Osteocyte (in vitro differentiated cells): Measurements from ENCODE around the gene ZNF438. TPM values are rescaled to one million over a fixed set of nuclear protein-coding genes. Genes with fewer than 3 reads are reported as not detected.

Experiments
- DNase-seq: peaks from one replicate; pipeline ENCODE4 v3.0.0; 2021; ENCODE audit warnings: mixed read lengths; ENCODE audit not compliant: unreplicated experiment; ENCODE audit errors: extremely low spot score
- H3K27ac Mint-ChIP-seq: one replicate; pipeline ENCODE4 v1.8.0; 2021; ENCODE audit warnings: mild to moderate bottlenecking, mixed read lengths; ENCODE audit not compliant: unreplicated experiment
- H3K27me3 Mint-ChIP-seq: one replicate; pipeline ENCODE4 v1.8.0; 2021; ENCODE audit warnings: mixed read lengths; ENCODE audit not compliant: unreplicated experiment
- H3K36me3 Mint-ChIP-seq: one replicate; pipeline ENCODE4 v1.8.0; 2021; ENCODE audit warnings: mixed read lengths; ENCODE audit not compliant: unreplicated experiment
- H3K4me1 Mint-ChIP-seq: one replicate; pipeline ENCODE4 v1.8.0; 2021; ENCODE audit warnings: mixed read lengths; ENCODE audit not compliant: unreplicated experiment
- H3K4me3 Mint-ChIP-seq: one replicate; pipeline ENCODE4 v1.8.0; 2021; ENCODE audit warnings: mild to moderate bottlenecking, moderate library complexity, mixed read lengths; ENCODE audit not compliant: unreplicated experiment
- H3K9me3 Mint-ChIP-seq: one replicate; pipeline ENCODE4 v1.8.0; 2021; ENCODE audit warnings: mixed read lengths; ENCODE audit not compliant: unreplicated experiment
- CTCF ChIP-seq: fragments of 200-600 bp; sonication (generic); IDR thresholded peaks from 2 replicates; pipeline ENCODE4 v1.5.0; 2021; ENCODE audit warnings: antibody characterized with exemption, mild to moderate bottlenecking, moderate library complexity
- total RNA-seq: library from RNA; stranded (reverse); gene quantifications from 2 replicates; pipeline ENCODE4 v1.2.1, GENCODE V29; 2021

The ZNF438 gene
- total RNA-seq, 1 donor from 2014 or later, result 4.8 TPM

GRCh38 chr10:31035266-31035798, 3.7 kb upstream of the ZNF438 start:
- Mint-ChIP-seq H3K9me3 (no peaks in the 10 kb centered on the region), H3K4me1 (peaks cover 41% of the 10 kb centered on the region), H3K36me3 (no peaks in the 10 kb centered on the region), H3K4me3 (no peak overlapping the region), H3K27me3 (no peaks in the 10 kb centered on the region), H3K27ac (no peak overlapping the region)
- DNase-seq, result no peak
- TF ChIP-seq CTCF, result no peak

- H3K4me1 Mint-ChIP-seq, result peaks cover 46% of the 10 kb centered on the region
Observed at GRCh38 chr10:31034098-31034909, 2.6 kb upstream of the ZNF438 start.

GRCh38 chr10:31033147-31033546, 1.5 kb upstream of the ZNF438 start:
- DNase-seq, result no peak
- Mint-ChIP-seq H3K27ac (peak overlapping the region; percentile 98), H3K27me3 (no peaks in the 10 kb centered on the region), H3K4me3 (peak overlapping the region; percentile 85), H3K36me3 (no peaks in the 10 kb centered on the region), H3K9me3 (no peaks in the 10 kb centered on the region), H3K4me1 (peaks cover 47% of the 10 kb centered on the region)
- TF ChIP-seq CTCF, result no peak

More at GRCh38 chr10:31034098-31034909, 2.6 kb upstream of the ZNF438 start:
- Mint-ChIP-seq H3K27me3 (no peaks in the 10 kb centered on the region), H3K27ac (peak overlapping the region; percentile 89), H3K4me3 (no peak overlapping the region), H3K36me3 (no peaks in the 10 kb centered on the region), H3K9me3 (no peaks in the 10 kb centered on the region)
- DNase-seq, result no peak
- no peak for TF ChIP-seq CTCF

GRCh38 chr10:31032258-31033132, 830 bp upstream of the ZNF438 start:
- Mint-ChIP-seq H3K9me3 (no peaks in the 10 kb centered on the region), H3K4me3 (peak overlapping the region; percentile 85), H3K36me3 (no peaks in the 10 kb centered on the region), H3K4me1 (peaks cover 47% of the 10 kb centered on the region), H3K27me3 (no peaks in the 10 kb centered on the region), H3K27ac (peak overlapping the region; percentile 98)
- peak; percentile 97 for DNase-seq
- no peak for TF ChIP-seq CTCF

GRCh38 chr10:31031205-31031557, 484 bp downstream of the ZNF438 start:
- Mint-ChIP-seq H3K4me3 (peak overlapping the region; percentile 85), H3K27me3 (no peaks in the 10 kb centered on the region), H3K9me3 (no peaks in the 10 kb centered on the region), H3K4me1 (peaks cover 46% of the 10 kb centered on the region), H3K27ac (peak overlapping the region; percentile 93), H3K36me3 (no peaks in the 10 kb centered on the region)
- TF ChIP-seq CTCF, result no peak
- no peak for DNase-seq
